Medulla oblongata (tissue), 1 donor: Measurements from ENCODE around the gene BCAS1.

ENCODE experiments used
- DNase-seq: peaks from one replicate; pipeline ENCODE4 v3.0.0-alpha.2; 2015; ENCODE audit errors: extremely low spot score

The BCAS1 gene

DNA sequence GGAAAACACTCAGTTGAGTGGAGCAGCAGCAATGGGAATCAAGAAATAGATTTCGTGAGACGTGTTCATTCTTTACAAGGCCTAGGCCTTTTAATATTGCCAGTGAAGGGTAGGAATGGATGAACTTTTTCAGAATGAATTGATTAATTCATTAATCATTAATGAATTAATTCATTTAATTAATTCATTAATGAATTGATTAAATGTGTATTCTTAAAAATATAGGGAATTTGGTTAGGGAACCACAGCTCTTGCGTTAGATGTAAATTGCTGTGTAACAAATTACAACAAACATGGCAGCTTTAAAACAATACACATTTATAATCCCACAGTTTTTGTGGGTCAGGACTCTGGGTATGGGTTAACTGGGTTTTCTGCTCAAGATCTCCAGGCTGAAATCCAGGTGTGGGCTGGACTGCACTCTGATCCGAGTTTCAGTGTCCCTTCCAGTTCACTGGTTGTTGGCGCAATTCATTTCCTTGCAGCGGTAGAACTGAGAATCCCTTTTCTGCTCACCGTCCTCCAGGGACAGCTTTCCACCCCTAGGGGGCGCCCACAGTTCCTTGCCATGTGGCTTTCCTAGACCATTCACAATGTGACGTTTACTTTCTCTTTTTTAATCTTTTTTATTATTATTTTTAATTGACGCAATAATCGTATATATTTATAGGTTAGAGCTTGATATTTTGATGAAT, 32.8 kb upstream of the BCAS1 start:
- peak; percentile 64 for DNase-seq

DNA sequence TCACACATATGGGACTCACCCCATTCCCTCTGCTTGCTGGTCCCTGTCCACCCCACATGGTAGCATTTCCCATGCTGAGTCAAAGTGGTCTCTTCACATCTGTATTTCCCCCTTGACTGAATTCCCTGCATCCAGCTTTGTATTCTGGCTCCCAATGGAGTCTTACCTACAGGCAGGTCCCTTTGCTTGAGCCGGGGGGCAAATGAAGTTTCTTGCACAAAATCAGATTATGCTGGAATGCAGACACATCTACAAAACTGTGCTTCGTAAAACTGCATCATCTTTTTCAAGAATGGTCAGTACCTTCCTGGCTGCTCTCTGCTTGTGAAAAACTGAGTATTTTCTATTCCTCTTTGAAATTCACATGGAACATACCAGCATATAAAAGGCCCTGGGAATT, 32.1 kb upstream of the BCAS1 start:
- DNase-seq: no peak

DNA sequence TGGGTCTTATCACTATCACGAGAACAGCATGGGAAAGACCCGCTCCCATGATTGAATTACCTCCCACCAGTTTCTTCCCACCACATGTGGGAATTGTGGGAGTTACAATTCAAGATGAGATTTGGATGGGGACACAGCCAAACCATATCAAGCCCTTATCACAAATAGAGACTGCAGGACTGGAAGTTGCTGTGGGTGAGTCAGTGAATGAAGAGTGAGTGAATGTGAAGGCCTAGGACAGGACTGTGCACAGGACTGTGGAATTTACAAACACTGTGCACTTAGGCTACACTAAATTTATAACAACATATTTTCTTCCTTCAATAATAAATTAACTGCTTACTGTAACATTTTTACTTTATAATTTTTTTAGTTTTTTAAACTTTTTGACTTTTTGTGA, 30.2 kb upstream of the BCAS1 start:
- DNase-seq: no peak

DNA sequence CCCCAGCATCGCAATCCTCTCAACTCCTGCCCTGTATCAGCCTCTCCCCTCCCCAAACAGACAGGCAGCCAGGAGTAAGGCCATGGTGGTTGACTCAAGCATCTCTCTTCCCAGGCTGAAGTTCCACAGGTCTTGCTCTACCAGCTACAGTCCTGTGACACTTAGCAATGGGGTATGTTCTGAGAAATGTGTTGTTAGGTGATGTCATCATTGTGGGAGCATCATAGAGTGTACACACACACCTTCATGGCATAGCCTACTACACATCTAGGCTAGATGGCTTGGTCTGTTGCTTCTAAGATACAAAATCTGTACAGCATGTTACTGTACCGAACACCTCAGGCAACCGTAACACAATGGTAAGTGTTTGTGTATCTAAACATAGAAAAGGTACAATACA, 29.5 kb upstream of the BCAS1 start:
- no peak for DNase-seq

DNA sequence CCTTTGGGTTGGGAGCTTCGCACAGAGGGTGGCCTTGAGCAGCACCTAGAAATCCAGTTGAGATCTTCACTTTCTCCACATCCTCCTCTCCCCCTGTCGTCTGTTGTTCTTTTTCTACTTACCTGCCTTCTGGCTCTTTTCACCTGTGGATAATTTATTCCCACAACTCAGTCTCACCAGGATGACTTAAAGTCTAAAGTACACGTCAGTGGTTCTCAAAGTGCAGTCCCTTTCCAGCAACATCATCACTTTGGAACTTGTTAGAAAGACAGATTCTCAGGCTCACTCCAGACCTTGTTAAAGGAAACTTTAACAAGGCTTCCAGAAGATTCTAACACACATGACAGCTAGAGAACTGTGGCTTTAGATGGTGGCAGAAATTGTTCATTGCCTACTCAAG, 27.7 kb upstream of the BCAS1 start:
- DNase-seq: no peak

DNA sequence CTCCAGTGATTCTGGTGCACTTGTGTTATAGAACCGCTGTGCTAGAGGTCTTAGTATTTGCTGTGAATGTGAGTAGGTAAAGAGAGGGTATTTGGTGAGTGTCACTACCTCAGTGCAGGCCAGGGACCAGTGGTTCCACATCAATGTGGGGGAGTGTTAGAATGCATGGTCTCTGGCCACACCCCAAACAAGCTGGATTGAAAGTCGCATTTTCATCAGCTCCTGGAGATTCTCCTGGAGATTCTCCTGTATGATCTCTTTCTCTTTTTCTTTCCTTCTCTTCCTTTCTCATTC, 26.8 kb upstream of the BCAS1 start:
- DNase-seq: no peak

DNA sequence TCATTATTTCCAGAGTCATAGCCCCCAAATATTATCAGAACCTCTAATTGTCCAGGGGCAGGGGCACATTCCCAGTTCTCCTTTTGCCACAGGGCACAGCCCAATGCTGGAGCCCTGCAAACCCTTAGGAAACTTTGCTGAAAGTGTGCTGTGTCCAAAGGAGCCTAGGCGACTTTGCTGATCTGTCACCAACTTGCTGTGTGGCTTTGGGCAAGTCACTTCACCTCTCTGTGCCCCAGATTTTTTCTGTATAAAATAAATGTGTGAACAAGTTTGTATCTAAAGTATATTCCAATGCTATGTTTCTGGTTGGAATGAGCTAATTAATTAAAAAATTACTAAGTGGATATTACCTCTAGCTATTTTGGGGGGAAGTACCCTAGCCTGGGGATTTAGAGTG, 25.4 kb upstream of the BCAS1 start:
- DNase-seq: no peak

DNA sequence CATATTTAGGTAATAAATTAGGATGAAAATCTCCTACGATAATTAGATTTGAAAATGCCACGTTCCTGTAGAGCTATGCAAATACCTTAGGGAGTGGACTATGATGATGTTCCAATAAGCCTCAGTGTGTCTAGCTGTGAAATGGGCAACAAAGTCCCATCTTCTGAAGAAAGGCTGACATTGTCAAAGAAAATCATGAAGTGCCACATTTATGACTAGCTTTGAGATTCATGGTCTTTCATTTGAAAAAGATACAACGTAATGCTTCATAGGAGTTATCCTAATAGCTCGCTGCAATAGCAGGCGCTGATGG, 23.8 kb upstream of the BCAS1 start:
- no peak for DNase-seq

DNA sequence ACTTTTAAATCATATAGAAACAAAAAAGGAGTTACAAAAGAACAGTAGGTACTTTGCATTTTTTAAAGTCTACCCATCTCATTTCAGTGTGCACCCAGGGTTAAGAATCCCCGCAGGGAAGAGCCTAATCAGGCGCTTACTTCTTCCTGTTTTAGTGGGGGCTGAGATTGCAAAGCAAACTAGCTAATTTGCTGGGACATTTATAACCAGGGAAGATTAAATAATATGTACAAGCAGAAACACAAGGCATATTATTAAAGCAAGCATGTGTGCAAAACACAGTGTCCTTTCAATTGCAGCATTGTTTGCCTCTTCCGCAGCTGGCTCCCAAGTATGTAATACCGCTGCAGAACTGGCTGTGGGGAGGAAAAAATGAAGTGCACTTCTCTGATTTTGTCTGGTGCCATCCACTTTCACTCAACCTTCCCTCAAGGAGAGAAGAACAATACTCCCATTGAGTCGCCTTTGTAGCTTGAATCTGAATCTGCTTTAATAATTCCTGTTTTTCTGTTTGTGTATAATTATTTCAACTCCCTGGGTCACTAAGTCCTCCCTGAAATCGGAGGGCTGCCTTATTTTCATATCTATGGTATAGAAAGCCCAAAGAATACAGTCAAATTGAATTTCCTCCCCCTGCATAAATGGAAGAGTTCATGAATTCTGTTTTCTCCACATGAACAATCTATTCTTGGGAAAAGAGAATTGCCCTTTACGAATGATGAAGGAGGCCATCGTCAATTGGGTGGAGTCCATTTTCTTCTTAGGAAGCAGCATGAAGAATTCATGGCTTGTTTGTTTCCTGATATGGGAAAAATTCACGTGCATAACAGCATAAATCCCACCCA, 23.3 kb upstream of the BCAS1 start:
- DNase-seq: peak; percentile 56

DNA sequence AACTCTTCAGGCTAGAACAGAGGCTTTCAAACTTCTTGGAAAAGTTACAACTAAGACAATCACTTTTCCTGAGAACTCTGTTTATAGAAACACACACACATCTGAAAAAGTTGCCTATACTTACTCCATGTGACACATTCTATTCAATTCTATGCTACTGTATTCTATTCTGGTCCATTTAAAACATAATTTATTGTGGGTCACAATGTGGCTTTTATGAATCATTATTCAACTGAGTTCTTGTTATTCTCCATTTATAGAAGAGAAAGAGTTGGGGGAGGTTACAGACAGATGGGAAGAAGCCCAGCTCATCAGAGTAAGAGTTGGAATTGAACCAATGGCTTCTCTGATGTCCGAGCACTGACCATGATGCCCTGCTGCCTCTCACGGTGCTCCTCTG, 21.6 kb upstream of the BCAS1 start:
- no peak for DNase-seq

DNA sequence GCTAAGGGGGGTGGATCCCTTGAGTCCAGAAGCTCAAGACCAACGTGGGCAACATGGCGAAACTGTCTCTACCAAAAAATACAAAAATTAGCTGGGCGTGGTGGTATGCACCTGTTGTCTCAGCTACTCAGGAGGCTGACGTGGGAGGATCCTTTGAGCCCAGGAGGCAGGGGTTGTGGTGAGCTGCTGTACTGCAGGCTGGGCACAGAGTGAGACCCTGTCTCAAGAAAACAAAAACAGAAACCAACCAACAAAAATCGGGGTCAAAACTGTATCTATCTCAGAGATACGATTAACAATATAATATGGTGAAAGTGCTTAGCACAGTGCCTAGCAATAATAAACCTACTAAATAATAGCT, 20.7 kb upstream of the BCAS1 start:
- no peak for DNase-seq

DNA sequence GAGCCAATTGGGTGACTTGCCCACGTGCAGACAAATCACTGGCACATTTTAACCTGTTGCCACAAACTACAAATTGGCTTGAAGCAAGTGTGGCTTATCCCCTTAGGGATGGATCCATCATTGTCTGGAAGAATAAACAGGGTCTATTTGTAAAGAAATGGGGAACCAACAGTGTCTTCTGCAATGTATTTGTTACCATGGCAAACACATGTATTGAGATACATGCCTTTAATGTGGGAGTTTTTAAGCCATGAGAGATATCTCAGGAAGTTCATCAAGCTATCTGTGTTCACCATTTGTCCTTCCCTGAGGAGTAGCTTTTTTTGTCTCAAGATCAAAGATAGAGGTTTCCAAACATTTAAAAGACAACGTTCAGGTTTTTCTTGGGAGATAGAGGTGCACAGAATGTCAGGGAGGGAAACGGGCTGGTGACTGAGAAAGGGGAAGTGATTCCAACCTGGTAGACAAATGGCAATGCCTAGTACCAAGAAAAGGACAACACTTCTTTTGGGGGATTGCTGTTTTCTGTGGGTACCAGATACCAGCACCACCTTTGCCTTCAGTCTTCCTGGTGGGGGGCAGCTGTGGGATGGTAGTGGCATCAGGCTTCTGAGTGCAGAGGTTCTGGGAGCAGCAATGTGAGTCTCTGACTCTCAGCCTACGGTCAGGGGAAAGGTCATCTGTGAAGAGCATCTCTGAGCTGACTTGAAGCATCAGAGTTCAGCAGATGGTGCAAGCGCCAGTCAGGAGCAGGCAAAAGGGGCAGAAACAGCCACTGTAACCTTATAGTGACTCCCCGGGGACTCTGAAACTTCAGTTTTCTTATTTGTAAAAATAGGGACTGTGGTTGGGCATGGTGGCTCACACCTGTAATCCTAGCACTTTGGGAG, 20.1 kb upstream of the BCAS1 start:
- no peak for DNase-seq

DNA sequence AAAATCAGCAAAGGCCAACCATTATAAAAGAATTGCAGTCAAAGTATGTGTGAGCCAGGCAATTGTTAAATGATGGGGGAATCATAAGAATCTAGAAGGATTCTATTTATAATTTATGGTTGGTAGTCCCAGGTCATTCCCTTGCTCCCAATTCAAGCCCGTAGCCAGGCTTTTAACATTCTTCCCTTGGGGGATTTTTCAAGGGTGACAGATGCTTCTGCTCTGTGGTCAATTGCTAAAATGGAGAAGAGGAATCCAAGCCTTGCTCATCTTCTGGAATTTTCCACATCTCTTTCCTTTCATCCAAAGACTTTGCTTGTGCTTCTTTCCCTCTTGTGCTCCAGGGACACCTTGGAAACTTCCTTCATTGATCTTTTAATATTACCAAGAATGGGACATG, 18.0 kb upstream of the BCAS1 start:
- no peak for DNase-seq

DNA sequence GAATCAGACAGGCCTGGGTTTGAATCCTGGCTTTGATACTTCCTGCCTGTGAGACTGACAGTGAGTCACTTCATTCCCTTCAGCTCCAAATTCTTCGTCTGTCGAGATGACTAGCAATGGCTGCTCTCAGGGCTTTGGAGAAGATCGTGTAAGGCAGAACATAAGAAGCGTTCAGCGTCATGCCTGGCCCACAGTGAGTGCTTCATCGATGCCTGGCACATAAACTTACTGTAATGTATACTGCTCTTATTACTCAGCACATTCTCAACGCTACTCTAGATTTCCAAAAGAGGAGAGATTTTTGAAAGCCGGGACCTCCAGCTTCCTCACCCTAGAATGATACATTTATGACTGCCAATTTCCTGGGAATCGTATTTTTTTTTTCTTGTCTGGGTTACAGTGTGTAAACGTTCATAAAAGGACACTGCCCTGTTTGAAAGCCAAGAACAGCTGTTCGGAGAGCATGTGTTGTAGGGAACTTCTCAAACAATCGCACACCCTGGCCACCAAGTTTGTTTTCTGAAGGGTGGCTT, 16.2 kb upstream of the BCAS1 start:
- no peak for DNase-seq

DNA sequence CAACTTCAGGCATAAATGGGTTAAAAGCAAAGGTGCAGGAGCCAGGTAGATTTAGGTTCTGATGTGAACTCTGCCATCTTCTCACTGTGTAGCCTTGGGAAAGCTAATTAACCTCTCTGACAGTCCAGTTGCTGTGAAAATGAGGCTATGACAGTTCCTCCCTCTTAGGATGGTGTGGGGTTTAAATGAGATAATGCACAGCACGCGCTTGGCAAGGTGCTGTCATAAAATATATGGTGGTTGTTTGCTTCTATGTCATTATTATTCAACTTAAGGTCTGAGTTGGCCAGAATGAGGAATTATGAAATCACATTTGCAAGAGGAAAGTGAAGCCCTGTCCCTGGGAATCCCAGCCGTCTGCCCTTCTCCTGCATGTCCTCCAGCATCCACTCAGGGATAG, 15.5 kb upstream of the BCAS1 start:
- DNase-seq: no peak

DNA sequence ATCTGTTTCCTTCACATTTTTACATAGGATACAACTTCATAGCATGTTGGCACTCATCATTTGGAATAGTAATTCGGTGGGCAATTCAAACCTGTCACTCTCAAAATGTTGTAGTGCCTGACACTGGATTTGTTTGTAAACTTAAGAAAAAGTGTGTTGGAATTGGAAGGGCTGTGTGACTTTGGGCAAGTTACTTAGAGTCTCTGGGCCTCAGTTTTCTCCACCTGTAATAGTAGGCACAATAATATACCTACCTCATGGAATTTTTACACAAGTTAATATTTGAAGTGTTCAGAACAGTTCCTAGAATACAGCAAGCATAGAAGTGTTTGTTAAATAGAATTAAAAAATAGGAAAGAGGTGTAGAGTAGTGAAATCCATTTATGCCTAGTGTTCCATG, 15.0 kb upstream of the BCAS1 start:
- DNase-seq: no peak

DNA sequence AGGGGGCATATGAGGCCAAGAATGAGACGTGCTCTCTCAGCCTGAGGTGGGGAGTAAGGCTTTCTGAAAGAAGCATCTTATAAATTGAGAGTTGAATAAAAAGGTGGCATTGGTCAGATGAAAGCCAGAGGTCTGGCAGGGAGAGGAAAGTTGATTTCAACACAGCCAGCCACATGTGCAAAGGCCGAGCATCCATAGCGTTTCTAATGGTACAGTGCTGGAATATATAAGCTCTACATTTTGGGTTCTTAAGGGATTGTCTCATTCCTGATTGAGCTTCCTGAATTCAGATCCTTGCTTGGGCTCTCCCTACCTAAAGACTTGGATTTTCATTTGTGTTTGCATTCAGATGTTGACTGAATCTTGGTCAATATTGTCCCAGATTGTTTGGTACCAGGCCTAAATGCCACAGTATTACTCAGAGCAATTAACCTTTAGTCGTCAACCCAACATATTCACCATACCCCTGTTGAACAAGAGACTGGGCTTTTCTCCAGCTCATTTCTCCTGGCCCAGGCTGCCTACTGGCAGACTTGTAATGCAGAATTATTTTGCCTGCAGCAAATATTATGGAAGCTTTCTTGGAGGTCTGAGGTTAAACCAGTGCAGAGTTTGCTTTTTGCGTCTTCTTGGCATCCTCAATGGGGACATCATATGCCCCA, 14.5 kb upstream of the BCAS1 start:
- DNase-seq: no peak

DNA sequence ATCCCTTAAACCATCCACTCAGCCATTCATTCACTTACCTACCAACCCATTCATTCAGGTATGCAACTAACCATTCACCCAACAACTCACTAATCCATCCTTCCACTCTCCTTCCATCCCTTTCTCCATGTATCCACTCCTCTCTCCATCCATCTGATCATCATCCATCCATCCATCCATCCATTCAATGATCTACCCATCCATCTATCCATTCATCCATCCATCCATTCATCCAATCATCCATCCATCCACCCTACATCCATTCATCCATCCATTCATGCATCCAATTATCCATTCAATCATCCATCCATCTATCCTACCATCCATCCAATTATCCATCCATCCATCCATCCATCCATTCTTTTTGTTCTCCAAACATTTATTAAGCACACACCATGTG, 13.8 kb upstream of the BCAS1 start:
- no peak for DNase-seq

DNA sequence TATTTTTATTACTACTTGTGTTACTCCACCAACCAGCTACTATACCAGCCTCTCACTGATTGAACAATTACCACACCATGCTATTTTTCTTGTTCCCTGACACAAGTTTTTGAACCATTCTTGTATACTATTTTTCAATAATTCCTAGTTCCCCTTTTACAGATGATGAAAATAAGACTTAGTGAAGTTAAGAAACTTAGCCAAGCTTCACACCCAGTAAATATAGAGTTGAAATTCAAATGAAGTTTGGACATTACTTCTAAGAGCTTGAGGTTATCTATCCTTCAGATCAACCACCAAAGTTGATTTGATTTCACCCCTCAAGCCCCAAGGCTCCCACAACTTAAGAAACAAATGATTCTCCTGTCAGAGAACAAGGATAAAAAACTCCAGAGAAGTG, 13.1 kb upstream of the BCAS1 start:
- no peak for DNase-seq

DNA sequence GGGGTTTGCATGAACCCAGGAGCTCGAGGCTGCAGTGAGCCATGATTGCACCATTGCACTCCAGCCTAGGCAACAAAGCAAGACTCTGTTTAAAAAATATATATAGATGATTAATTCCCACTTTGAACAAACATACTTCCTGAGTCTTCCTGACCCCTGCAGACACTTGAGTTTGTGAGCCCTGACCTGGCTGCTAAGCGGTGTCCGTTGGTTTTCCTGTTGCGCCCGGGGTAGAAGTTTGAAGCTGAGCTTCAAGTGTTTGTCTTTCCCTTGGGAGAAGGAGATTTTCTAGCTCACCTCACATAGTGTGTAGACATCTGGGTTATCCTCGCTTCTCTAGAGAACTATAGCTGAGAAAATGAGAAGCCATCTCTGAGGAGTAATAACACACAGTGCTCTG, 11.7 kb upstream of the BCAS1 start:
- DNase-seq: no peak

DNA sequence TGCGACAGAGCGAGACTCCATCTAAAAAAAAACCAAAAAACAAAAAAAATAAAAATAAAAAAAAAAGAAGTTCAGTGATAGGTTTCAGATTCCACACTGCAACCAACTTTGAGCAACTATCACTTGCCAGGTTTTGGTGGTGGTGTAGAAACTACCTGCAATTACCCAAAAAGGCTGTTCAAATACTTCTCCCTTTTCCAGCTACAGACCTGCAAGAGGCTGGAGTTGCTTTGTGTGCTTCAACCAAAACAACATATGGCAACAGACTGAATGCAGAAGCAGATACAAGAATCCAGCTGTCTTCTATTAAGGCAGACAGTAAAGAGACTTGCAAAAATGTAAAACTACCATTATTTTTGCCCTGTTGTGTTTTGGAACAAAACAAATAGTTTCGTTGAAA, 9.3 kb upstream of the BCAS1 start:
- no peak for DNase-seq

DNA sequence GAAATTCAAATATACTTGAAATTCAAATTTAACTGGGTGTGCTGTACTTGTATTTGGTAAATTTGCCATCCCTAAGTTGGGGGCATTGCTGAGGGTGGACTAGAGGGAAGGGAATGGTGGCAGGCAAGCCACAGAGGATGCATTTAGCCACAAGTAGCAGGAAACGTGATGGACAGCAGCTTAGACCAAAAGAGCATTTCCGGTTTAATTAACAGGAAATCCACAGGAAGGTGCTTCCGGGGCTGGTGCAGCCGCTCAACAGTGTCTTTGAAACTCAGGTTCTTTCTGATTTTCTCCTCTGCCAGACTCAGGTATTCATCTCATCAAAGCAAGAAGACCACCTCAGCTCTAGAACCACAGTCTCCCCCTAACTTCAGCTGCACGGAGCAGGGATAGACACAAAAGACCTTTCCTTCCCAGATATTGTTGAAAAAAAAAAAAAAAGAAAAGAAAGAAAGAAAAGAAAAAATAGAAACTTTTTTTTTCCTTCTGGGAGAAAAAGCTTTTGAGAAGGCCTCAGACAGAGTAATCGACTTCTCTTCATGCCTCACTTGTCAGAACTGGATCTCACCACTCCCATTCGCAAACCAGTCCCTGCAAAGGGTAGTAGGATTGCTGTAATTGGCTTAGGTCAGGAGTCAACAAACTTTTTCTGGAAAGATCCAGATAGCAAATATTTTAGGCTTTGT, 8.0 kb upstream of the BCAS1 start:
- no peak for DNase-seq
